NCI-H2227 treated with DMSO at 0.1 percent for 48 hours (cell line): Measurements from ENCODE around the gene OTOG.

ENCODE experiments used
- DNase-seq: peaks from one replicate; lab custom pipeline; 2025; lab: John Stamatoyannopoulos, UW

Gene OTOG

GRCh38 chr11:17651061-17651460 lies 104.0 kb downstream of the OTOG start:
- no peak for DNase-seq

- DNase-seq, result no peak
Measured at GRCh38 chr11:17651681-17652080, 104.6 kb downstream of the OTOG start.

GRCh38 chr11:17652556-17652955 lies 105.5 kb downstream of the OTOG start:
- DNase-seq, result no peak

GRCh38 chr11:17653611-17654010 lies 106.6 kb downstream of the OTOG start:
- no peak for DNase-seq

- DNase-seq, result no peak
Measured at GRCh38 chr11:17655682-17656081, 108.6 kb downstream of the OTOG start.

- DNase-seq, result no peak
Measured at GRCh38 chr11:17658211-17658610, 111.2 kb downstream of the OTOG start.

GRCh38 chr11:17668166-17668565 lies 121.1 kb downstream of the OTOG start:
- DNase-seq, result no peak

- DNase-seq, result no peak
Measured at GRCh38 chr11:17672469-17672868, 125.4 kb downstream of the OTOG start.

- DNase-seq, result no peak
Measured at GRCh38 chr11:17673951-17674350, 126.9 kb downstream of the OTOG start.

GRCh38 chr11:17682848-17683247 lies 135.8 kb downstream of the OTOG start:
- no peak for DNase-seq

- no peak for DNase-seq
Measured at GRCh38 chr11:17683377-17684161, 136.5 kb downstream of the OTOG start.

- no peak for DNase-seq
Measured at GRCh38 chr11:17684550-17684949, 137.5 kb downstream of the OTOG start.

- DNase-seq, result no peak
Measured at GRCh38 chr11:17686231-17686980, 139.3 kb downstream of the OTOG start.

GRCh38 chr11:17687946-17688670 lies 141.0 kb downstream of the OTOG start:
- DNase-seq, result no peak

- no peak for DNase-seq
Measured at GRCh38 chr11:17691550-17691949, 144.5 kb downstream of the OTOG start.

- no peak for DNase-seq
Measured at GRCh38 chr11:17691976-17692375, 144.9 kb downstream of the OTOG start.

GRCh38 chr11:17692931-17693330 lies 145.9 kb downstream of the OTOG start:
- DNase-seq, result no peak

GRCh38 chr11:17693531-17693930 lies 146.5 kb downstream of the OTOG start:
- no peak for DNase-seq

GRCh38 chr11:17694494-17695110 lies 147.5 kb downstream of the OTOG start:
- no peak for DNase-seq

- DNase-seq, result no peak
Measured at GRCh38 chr11:17695454-17696441, 148.7 kb downstream of the OTOG start.

GRCh38 chr11:17696741-17697140 lies 149.7 kb downstream of the OTOG start:
- DNase-seq, result no peak
